Left kidney (tissue), 2 donors: ENCODE measurements around the gene FAM193B. TPM values are rescaled to one million over a fixed set of nuclear protein-coding genes. Genes with fewer than 3 reads are reported as not detected.
"Not testable (repeated sequence)": the region's sequence is repeated elsewhere in the genome, so short reads cannot be mapped to it uniquely, and the experiment has no call there.

Experiments used
- DNase-seq: peaks from one replicate; pipeline ENCODE4 v3.0.0-alpha.2; 2013
- polyA plus RNA-seq: library from polyadenylated mRNA; unstranded; fragments of 120-200 nt; gene quantifications from one replicate; pipeline ENCODE4 v1.2.1, GENCODE V29; 2013; ENCODE audit not compliant: insufficient read length

Gene FAM193B
- polyA plus RNA-seq, 1 donor = 93.8 TPM

- DNase-seq = no peak
Observed at GRCh38 chr5:177538876-177539275, 15.5 kb downstream of the FAM193B start.

- DNase-seq = no peak
Observed at GRCh38 chr5:177537389-177538361, 16.7 kb downstream of the FAM193B start.

DNA sequence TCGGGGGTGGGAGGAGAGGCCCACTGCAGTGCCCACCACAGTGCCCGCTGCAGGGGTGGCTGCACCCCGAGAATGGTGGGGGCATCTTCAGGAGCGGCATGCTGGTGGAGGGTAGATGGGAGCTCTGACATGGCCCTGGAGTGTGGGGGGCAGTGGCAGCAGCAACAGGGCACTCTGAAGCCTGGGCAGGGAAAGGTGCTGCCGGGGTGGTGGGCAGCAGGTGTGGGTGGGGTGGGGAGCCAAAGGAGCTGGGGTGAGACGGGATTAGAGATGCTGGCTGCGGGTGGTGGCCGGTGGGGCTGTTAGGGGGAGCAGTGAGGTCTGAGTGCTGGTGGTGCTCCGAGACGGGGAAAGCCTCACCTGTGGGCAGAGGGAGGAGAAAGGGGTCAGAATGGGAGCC is 18.0 kb downstream of the FAM193B start:
- DNase-seq = no peak

GRCh38 chr5:177535125-177535524 is 19.2 kb downstream of the FAM193B start:
- no peak for DNase-seq

DNA sequence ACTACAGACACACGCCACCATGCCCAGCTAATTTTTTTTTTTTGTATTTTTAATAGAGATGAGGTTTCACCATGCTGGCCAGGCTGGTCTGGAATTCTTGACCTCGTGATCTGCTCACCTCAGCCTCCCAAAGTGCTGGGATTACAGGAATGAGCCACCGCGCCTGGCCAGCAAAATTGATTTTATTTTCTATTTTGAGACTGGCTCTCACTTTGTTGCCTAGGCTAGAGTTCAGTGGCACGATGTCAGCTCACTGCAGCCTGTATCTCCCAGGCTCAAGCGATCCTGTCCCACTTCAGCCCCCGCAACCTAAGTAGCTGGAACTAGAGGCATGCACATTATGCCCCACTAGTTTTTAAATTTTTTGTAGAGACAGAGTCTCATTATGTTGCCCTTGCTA is 19.9 kb downstream of the FAM193B start:
- not testable (repeated sequence) for DNase-seq

DNA sequence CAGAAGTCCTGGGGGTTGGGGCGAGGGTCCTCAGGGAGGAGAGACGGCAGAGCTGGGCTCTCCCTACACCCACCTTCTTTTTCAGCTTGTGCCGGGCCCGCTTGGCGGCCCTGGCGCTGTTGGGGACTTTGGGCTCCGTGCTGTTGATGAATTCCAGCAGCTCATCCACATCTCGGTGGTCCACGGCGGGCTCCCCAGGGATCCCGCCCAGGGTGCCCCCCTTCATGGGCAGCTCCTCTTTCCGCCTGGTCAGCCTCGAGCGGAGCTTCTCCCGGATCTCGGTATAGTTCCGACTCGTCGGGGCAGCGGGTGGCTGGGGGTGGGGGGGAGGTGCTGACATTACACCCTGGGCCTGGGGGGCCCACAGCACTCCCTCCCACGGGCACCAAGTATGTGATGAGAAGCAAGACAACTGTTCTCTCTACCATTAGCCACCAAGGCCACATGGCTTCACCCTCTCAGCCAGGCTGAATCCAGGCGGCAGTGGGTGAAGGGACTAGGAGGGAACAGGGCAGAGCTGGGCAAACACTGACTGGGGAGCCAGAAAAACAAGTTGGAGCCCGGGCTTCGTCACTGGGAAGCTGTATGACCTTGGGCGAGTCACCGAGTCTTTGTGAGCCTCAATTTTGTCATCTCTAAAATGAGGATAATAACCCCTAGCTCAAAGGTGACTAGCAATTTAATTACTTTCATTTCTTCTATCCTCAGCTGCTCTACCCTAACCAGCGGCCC is 23.0 kb downstream of the FAM193B start:
- DNase-seq = no peak

GRCh38 chr5:177530638-177531037 is 23.7 kb downstream of the FAM193B start:
- no peak for DNase-seq

DNA sequence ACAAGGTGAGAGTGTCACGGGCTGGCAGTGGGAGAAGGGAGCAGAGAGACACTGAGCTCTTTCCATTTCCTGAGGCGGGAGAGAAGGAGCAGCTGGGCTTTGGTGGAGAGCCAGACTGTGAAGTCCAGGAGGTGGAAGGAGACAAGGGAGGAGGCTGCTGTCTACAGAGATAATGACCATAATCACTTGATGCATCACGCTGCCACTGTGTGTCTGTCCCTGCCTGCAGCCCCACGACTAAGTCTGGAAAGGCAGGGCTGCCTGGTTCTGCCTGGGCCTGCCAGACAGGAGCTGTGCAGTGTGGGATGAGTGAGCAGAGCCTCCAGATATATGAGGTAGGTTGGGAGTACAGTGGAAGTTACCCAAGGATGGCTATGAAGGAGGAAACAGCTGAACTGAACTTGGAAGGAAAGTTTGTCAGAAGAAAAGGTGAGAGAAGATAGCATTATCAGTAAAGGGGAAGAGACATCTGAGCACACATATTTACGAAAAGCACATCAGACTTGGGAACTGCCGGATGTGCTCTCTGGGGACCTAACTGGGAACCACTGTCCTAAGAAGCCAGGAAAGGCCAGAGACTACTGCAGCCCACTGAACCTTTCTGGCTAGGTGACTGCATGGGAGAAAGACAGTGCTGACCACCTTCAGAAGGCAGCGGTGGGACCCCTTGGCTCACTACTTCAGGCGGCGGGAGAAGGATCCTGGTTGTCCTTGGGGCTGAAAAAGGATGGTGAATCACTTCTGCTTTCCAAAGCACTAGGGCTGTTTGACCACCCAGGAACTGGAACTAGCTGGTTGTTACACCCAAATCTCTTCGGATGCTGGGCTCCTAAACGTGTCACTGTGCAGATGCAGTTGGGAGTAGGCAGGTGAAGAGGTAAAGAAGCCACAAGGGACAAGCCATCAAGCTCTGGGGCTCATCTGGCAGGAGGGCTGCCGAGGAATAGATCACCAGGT is 24.8 kb downstream of the FAM193B start:
- no peak for DNase-seq

GRCh38 chr5:177528631-177529030 is 25.7 kb downstream of the FAM193B start:
- no peak for DNase-seq

- DNase-seq = no peak
Observed at GRCh38 chr5:177527595-177527994, 26.8 kb downstream of the FAM193B start.

GRCh38 chr5:177526791-177527190 is 27.6 kb downstream of the FAM193B start:
- no peak for DNase-seq

GRCh38 chr5:177526191-177526590 is 28.2 kb downstream of the FAM193B start:
- DNase-seq = no peak

- DNase-seq = no peak
Observed at GRCh38 chr5:177524941-177525655, 29.3 kb downstream of the FAM193B start.

DNA sequence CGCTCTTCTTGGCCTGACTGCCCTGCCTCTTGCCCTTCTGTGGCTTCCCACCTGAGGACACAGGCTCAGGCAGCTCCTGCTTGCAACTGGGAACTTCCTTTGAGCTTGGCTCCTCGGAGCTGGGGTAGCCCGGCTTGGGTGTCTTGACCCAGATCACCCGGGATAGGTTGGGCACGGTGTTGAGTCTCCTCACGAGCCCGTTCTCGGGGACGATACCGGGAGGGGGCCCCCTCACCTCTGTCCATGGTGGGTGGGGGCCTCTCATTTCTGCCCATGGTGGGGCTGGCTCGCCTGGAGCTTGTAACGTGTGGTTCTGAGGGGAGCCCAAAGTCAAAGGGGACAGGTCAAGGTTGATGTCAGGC is 29.8 kb downstream of the FAM193B start:
- DNase-seq = no peak

DNA sequence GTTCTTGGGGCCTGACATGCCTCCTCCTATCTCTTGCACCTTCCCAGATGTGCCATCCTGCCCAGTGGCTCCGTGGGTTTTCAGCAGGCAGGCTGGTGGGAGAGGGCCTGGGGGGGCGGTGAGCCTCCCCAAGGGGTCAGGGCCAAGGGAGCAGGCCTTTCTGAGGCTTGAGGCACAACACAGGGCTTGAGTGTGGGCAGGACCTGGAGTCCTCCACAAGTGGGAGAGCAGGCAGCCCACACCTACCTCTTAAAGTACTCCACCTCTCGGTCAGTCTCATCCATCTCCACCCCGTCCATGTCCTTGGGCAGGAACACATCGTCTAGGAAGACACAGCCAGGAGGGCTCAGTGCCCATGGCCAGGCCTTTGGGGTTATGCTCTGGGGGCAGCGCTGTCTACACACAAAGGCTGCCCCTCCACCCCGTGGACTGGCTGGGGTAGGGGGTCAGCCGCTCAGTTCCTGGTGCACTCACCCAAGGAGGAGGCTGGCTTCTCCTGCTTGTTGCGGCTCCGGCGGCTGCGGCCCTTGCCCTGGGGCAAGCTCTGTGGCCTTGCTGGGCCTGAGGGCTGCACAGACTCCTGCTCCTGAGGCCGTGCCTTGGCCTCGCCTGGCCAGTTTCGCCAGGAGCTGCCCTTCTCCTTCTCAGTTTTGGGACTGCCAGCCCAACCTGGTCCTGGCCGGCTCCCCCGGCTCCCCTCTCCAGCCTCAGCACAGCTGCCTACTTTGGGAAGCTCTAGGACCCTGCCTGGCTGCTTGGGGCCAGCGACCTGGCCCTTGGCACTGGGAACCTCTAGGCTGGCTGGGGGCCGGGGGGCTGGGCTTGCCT is 30.4 kb downstream of the FAM193B start:
- DNase-seq = no peak

- no peak for DNase-seq
Observed at GRCh38 chr5:177520916-177521513, 33.3 kb downstream of the FAM193B start.

GRCh38 chr5:177520271-177520670 is 34.1 kb downstream of the FAM193B start:
- no peak for DNase-seq

GRCh38 chr5:177519463-177520235 is 34.7 kb downstream of the FAM193B start:
- no peak for DNase-seq
